RKO (cell line): Measurements from ENCODE around the gene PNMT.
A peak's percentile ranks its signal among the peaks of the same experiment; 100 is the strongest.
"Not testable (repeated sequence)": the region's sequence is repeated elsewhere in the genome, so short reads cannot be mapped to it uniquely, and the experiment has no call there.

Experiments
- DNase-seq: peaks from one replicate; pipeline ENCODE4 v3.0.0-alpha.2; 2016; ENCODE audit warnings: low spot score

The PNMT gene

DNA sequence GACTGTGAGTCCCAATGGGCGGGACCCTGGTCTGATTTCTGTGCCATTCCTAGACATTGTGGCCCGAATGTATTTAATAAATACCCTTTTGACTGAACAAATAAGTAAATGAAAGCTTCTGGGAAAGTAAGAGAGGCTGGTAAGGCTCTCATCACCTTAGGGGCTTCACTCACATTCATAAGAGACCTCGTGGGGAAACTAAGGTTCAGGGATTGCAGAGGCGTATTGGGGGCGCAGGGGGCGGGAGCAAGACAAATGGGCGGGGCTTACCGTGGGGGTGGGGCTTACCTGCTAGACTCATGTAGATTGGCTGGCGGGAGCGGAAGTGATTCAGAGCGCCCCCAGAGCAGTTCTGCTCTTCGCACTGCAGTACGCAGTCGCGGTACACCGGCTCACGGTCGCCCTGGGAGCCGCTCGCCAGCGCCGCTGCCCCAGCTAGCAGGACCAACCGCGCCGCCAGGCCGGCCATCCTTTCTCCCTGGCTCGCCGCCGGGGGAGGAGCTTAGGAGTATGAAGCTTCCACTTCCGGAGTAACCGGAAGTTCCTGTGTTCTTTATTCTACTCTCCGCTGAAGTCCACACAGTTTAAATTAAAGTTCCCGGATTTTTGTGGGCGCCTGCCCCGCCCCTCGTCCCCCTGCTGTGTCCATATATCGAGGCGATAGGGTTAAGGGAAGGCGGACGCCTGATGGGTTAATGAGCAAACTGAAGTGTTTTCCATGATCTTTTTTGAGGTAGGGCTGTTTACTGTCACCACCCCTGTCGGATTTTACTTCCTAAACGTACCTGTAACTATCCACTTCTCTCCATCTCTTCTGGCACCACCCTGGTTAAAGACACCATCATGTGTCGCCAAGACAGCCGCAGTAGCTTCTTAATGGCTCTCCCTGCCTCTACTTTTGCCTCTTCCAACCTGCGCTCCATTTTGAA lies 19.6 kb downstream of the PNMT start, which contains the start of gene PGAP3:
TSS of gene PGAP3 (minus strand) at position 512 of the 929 bp plus-strand sequence. CDS start at position 469, 43 bp downstream.
- DNase-seq = peak; percentile 98

DNA sequence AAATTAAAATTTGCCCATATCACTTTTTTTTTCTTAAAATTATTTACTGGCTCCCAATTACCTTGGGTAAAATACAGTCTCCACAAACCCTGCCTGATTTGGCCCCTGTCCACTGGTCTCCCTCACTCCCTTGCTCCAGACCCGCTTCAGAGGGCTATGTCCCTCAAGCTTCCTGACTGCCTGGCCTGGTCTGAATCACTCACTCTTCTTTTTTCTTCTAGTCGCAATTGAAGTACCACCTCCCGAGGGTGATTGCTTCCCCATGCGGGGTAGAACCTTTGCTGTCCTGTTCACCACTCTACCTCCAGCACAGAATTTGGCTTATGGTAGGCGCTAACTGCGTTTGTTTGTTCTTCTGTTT lies 20.2 kb downstream of the PNMT start:
- peak; percentile 56 for DNase-seq

DNA sequence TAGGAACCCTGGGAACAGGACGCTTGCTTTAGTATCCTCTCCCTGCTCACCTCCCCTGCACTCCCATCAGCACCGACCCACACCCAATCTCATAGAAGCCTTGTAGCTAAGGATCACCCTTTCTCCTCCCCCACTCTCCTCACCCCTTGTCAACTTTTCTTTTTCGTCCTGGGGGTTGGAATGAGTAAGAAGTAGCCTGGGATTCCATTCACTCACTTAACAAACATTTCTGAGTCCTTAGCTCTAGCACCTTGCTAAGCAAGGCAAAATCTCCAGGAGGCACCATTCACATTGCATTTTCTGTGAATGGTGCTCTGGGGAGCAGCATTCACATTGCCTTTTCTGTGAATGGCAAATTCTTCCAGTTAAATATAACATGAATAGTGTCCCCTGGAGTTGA lies 20.7 kb downstream of the PNMT start:
- peak; percentile 47 for DNase-seq

DNA sequence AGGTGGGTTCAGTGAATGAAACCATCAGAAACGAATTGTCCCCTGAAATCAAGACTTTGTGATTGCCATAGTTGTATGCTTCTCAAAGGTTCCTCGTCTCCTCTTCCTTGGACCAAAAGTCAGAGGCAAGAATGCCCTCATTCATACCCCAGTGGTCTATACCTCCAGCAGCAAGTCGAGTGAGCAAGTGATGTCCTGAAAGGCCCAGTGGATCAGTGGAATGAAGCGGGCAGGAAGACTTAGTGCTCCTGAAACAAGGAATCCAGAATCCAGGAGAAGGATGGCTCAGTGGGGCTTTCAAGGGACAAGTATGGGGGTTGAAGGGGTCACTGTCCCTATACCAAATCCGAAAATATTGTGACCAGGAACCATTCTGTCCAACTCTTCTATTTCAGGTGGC lies 26.3 kb downstream of the PNMT start:
- DNase-seq = no peak

DNA sequence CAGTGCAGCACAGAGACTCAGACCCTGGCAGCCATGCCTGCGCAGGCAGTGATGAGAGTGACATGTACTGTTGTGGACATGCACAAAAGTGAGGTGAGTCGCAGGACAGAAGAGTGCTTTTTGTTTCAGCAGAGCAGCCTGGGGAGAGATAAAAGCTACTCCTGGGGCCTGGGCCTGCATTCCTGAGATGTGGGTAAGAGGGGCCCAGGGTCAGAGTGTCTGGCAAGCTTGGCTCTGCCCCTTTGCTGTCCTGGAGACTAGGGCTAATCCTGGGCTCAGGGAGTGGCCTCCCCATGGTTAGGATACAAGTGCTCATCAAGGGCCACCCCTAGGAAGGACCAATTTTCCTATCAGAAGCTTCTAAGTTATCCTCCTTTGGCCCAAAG lies 26.8 kb downstream of the PNMT start:
- no peak for DNase-seq

DNA sequence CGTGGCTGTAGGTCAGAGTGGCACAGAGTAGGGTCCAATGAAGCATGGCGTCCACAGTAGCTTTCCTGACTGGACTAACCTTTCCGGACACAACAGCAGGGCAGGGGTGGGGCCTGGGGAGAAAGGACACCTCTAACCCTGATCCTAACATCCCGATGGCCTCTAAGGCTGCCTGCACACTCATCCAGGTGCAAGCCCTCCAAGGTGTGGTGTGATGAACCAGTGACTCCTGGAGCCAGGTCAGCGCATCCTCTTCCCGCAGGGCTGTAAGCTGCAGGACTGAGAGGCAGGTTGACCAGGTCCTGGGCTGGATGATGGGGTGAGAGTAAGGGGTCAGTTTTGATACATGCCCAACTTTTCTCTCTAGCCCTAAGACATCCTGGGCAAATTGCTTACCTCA lies 28.5 kb downstream of the PNMT start:
- no peak for DNase-seq

DNA sequence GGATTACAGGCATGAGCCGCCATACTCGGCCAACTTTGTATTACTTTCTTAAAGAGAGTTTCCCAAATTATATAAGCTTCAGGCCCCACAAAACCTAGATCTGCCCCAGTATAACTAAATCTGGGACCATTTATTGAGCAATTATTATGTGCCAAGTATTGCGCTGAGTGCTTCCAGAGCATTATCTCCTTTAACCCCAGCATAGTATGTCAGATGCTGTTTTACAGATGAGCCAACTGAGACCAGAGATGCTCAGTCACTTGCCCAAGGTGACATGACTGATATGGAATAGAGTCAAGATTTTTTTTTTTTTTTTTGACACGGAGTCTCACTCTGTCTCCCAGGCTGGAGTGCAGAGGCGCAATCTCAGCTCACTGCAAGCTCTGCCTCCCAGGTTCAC lies 29.7 kb downstream of the PNMT start:
- no peak for DNase-seq

DNA sequence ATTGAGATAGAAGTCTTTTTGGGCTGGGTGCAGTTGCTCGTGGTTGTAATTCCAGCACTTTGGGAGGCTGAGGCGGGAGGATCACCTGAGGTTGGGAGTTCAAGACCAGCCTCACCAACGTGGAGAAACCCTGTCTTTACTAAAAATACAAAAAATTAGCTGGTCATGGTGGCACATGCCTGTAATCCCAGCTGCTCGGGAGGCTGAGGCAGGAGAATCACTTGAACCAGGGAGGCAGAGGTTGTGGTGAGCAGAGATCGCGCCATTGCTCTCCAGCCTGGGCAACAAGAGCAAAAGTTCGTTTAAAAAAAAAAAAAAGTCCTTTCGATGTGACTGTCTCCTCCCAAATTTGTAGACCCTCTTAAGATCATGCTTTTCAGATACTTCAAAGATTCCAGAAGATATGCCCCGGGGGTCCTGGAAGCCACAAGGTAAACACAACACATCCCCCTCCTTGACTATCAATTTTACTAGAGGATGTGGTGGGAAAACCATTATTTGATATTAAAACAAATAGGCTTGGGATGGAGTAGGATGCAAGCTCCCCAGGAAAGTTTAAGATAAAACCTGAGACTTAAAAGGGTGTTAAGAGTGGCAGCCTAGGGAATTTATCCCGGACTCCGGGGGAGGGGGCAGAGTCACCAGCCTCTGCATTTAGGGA lies 31.0 kb downstream of the PNMT start:
- DNase-seq = not testable (repeated sequence)

DNA sequence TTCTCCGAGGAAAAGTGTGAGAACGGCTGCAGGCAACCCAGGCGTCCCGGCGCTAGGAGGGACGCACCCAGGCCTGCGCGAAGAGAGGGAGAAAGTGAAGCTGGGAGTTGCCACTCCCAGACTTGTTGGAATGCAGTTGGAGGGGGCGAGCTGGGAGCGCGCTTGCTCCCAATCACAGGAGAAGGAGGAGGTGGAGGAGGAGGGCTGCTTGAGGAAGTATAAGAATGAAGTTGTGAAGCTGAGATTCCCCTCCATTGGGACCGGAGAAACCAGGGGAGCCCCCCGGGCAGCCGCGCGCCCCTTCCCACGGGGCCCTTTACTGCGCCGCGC lies 31.5 kb downstream of the PNMT start, which contains the start of gene ERBB2:
TSS of gene ERBB2 (plus strand) at position 247 of the 330 bp plus-strand sequence. CDS start 175 bp downstream, outside the sequence.
- peak; percentile 79 for DNase-seq

DNA sequence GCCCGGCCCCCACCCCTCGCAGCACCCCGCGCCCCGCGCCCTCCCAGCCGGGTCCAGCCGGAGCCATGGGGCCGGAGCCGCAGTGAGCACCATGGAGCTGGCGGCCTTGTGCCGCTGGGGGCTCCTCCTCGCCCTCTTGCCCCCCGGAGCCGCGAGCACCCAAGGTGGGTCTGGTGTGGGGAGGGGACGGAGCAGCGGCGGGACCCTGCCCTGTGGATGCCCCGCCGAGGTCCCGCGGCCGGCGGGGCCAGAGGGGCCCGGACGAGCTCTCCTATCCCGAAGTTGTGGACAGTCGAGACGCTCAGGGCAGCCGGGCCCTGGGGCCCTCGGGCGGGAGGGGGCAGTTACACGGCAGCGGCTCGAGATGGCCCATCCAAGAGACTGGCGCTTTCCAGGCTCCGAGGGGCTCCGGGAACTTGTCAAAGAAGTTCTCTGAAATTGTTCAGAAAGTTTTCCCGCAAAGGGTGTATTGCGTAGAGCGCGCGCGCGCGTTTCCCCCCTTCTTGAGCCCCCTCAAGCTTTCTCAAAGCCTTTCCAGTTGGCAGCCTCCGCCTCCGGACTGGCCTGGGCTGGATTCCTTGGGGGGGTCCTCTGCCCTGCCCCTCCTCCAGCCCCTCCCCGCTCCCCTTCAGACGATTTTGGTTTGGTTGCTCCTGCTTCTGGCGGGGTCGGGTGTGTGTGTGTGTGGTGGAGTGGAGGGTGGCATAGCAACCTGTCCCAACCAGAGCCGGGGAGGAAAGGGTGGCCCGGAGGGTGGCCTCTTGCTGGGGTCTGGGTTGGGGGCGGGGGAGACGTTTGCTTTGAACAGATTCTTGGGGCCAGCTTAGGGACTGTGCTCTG lies 32.1 kb downstream of the PNMT start:
- peak; percentile 29 for DNase-seq

DNA sequence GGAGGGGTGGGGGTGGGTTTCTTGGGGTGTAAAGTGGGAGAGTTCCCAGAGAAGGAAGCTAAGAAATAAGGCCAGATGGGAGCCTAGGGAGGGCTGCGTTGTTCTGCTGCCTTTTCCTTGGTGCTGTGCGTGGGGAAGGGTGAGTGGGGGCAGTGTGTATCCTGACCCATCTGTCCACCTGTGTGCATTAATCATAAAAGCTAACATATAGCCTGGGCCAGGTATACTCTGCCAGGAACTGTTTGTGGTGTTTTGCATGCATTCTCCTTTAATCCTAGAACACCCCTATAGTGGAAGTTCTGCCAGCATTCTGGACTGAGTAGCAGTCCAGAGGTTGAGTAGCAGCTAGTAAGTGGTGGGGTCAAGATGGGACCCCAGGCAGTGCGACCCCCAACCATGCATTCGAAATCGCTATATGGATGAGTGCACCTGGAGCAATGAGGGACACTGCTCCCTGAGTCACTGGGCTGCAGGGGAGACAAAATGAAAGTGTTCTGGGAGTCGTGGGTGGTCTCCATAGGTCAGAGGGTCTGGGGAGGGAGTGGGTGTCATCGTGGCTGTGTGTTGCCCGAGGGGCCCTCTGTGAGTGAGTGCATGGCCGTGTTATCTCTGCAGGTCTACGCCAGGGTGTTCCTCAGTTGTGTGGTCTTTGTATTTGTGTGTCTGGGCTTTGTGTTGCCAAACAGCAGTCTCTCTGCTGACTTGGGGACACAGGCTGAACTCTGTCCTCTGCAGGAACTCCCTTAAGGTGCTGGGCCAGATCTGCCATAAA lies 32.9 kb downstream of the PNMT start:
- no peak for DNase-seq

DNA sequence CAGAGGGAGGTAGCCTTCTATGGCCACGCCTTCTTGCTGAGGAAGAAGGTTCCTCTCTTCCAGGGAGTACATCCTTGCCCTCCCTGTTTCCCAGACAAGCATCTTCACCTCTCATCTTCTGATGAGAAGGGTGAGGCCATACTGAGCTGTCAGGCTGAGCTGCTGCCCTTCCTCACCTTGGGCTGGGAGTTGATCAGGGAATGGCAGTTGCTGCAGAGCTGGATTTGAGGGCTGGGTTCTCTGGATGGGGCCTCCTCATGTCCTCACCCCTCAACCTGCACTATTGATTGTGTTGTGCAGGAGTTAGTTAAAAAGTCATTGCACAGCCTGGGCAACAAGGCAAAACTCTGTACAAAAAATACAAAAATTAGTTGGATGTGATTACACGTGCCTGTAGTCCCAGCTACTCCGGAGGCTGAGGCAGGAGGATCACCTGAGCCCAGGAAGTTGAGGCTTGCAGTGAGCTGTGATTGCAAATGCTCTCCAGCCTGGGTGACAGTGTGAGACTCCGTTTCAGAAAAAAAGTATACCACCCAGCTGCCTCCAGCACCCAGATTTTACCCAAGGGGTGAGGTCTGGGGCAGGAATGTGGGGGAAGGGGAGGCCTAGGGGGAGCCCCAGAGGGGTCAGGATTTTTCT lies 33.6 kb downstream of the PNMT start:
- DNase-seq = peak; percentile 11

DNA sequence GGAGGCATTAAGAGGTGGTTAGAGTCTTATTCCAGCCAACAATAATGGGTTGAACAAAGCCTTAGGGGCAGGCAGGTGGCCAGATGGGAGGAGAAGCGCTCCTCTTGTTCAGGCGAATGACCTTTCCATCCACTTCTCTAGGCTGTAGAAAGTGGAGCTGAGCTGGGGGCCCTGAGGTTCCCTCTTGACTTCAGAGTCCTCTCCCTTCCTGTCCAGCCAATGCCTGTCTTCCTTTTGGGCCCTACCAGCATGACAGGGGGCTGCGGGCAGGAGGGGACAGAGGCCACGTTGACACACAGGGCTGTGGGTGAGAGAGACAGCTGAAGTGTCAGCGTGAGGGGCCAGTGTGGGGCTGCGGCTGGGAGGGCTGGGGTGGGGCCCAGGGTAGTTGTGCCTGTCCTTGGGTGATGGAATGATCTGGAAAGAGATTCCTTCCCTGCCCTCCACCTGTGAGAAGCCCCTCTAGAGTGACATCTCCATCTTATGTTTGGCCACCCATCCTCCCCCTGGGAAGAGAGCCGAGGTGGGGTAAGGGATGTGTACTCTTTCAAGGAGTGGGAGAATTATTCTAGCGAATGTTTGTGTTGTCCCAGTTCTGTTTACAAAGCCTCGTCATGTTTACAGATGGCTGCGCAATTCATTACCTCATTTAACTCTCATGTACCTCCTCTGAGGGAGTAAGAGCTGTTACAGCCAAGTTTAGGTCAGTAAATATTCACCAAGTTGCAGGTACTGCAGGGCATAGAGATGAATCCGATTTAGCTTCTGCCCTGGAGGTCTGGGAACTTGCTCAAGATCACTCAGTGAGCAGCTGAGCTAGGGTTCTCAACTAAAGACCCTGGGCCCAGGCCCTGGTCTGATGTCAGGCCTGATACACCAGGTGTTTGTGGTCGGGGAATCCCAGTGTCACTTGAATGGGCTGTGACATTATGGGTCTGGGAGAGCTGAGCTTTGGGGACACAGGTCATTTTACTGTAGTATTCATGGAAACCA lies 34.9 kb downstream of the PNMT start:
- DNase-seq = no peak

DNA sequence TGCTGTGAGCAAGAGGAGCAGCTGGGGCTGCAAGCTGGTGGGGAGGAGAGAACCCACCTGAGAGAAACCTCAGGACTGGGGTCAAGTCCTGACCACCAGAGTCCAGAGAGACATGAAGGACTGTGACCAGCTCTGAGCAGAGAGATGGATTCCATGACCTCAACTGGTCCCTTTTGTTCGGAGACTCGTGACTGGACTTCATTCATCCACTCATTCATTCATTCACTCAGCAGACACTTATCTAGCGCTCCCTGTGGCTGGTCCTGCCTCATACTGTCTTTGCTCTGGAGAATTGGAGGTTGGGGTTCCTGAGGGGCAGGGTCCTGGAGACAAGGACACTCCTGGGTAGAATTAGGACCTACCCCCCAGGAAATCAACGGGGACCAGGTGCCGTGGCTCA lies 35.7 kb downstream of the PNMT start:
- no peak for DNase-seq

DNA sequence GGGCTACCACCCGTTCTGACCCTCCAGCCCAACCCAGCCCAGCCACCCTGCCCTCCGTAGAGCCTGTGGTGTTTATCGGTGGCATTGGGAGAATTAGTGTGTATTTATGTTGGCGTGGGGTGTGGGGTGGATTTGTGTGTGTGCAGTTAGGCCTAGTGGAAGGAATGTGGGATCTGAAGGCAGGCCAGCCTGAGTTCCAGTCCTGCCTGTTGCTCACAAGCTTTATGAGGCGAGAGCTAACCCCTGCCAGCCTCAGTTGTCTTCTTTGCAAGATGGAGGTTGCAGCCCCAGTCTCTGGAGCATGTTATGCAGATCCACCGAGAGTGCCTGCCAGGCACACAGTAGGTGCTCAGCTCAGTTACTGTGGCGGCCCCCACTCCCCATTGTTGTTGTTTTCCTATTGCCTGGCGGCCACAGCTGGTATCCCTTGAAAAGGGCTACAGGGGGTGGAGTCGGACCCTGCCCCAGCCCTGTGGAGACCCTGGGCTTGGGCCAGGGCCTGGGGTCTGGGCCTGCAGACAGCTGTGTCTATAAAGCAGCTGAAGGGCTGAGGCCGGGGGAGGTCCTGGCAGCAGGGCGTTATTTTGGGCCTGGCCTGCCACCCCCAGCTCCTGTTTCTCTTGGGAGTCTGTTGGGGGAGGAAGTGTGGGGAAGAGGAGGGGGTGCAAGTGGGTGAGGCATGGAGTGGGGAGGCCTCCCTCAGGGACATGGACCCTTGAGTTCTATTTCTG lies 36.7 kb downstream of the PNMT start:
- no peak for DNase-seq

DNA sequence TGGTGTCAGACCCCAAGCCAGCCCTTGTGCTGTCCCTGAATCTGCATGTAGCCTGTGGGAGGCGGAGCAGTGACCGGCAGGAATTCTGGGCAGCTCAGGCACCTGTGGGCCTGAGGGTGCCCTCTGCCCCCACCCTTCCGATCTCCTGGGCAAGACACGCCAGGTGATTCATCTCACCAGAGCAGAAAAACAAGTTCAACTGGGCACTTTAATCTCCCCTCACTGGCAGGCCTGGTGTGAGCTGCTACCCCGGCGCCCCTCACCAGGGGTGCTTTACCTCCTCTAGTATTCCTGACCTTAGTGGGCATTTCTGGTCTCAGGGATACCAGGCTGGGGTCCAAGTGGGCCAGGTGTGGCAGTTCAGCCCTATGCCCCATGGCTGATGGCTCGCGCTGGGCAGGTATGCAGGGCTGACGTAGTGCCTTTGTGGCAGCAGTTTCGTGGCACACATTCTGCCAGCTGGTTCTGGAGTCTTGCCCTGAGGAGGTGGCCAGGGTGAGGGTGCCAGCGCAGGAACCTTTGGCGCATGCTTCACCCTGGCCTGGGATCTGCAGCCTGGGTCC lies 37.6 kb downstream of the PNMT start:
- DNase-seq = no peak

DNA sequence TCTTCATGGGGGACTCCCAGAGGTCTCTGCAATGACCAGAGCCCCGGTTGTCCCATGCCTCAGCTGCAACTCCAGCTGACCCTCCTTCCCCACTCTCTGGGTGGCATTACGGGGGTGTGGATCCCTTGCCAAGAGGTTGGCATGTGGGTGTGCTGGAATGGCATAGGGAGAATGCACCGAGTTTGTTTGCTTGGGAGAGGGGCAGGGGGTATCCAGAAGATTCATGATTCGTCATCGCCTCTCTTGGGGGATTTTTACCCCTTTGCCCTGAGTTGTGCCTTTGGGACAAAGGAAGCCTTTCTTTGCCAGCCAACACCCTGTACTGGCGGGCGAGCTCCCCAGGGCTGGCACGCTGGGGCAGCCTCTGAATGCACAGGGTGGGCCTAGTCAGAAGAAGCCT lies 38.1 kb downstream of the PNMT start:
- no peak for DNase-seq

DNA sequence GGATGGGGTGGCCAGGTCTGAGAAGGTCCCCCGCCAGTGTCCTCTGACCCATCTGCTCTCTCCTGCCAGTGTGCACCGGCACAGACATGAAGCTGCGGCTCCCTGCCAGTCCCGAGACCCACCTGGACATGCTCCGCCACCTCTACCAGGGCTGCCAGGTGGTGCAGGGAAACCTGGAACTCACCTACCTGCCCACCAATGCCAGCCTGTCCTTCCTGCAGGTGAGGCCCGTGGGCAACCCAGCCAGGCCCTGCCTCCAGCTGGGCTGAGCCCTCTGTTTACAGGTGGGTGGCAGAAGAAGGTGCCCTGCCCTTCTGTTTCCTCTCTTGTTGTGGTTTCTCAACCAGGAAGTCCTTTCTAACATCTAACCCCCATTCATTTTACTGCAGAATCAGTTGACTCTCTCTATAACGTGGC lies 38.7 kb downstream of the PNMT start:
- no peak for DNase-seq
